COR-L47 (cell line): Measurements from ENCODE around the gene TEX26.
"Not testable (repeated sequence)": the region's sequence is repeated elsewhere in the genome, so short reads cannot be mapped to it uniquely, and the experiment has no call there.

Experiments
- DNase-seq: peaks from one replicate; lab custom pipeline; 2025; lab: John Stamatoyannopoulos, UW

Gene TEX26

DNA sequence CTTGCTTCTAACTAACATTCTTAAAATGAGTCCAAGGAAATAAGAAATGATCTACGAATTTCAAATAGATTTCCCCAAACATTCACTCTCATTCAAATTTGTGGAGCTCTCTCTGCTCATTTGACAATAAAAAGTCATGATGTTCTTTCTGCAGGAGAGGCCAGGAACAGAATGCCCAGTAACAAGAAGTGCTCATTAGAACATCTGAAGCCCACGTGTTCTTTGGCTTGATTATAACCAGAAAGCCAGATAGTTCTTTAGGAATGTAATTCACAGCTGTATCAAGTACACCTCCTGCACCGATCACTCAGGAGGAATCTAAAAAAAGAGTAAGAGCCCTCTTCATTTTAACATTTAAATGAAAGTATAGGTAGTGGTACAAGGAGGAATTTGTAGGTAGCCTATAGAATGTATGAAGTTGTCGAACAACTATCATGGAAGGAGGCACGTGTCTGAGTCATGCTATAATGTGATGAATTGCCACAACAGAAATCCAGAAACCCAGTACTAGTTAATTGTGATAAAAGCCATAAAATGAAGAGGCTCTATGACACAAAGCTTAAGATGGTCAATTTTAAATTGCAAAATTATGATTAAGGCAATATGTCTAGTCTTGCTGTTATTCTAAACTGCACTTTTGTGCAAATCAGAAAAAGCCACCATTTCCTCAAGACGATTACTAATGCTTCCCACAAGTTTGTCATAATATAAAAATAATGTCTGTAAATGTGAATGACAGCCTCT is 13.6 kb upstream of the TEX26 start:
- DNase-seq = no peak

DNA sequence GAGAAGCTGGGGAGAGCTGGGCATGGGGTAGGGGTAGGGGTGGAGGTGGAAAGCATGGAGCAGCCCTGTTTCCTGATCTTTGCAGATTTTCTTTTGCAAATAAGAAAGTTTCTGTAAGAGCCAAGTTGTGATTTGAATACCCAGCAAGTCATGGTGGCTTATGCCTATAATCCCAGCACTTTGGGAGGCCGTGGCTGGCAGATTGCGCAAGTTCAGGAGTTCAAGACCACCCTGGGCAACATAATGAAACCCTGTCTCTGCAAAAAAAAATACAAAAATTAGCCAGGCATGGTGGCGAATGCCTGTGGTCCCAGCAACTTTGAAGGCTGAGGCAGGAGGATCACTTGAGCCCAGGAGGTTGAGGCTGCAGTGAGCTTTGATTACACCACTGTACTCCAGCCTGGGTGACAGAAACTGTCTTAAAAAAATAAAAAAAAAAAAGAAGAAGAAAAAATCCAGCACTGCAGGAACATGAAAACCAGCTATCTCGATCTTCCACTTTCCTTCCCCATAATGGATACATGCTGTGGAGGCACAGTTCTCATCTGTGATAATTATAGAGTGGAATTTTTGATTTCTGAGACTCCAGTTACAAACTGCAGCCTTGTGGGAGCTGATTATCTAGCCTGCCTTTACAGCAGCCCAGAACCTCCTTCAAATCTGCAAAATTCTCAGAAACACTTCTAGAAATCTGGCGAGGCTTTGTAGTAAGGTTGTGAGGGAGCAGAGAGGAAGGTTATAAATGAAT is 12.1 kb upstream of the TEX26 start:
- DNase-seq = no peak

DNA sequence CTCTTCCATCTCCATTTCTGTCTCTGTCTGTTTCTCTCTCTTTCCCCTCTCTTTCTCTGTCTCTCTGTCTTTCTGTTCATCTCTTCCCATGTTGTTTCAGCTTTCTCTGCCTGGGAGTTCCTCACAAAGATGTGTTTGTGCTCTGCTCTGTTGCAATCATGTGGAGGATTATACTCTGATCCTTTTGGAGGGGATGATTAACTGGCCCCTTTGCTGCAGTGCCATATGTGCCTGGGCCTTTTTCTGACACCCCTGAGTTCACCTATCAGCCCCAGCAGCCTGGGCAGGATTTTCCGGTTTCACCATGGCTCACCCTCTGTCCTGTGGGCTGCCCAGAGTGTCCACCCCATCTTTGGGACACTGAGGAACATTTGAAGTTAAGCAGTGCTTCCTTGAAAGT is 9.0 kb upstream of the TEX26 start:
- no peak for DNase-seq

DNA sequence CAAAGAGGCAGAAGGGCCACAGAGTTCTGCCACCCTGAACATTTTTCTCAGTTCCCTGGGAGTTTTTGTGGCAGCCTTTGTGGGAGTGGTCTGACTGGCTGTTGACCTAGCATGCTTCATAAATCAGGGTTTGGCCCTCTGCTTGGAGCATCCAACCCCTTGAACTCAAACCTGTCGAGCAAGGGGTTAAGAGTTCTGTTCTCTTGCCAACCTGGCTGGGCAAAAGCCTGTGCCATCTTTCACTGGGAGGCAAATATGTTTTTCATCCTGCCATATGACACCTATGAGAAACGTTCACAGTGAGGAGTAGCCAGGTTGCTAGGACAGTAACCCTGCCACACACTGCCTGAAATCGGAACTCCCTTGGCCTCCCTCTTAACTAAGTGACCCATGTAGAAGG is 7.7 kb upstream of the TEX26 start:
- DNase-seq = no peak

DNA sequence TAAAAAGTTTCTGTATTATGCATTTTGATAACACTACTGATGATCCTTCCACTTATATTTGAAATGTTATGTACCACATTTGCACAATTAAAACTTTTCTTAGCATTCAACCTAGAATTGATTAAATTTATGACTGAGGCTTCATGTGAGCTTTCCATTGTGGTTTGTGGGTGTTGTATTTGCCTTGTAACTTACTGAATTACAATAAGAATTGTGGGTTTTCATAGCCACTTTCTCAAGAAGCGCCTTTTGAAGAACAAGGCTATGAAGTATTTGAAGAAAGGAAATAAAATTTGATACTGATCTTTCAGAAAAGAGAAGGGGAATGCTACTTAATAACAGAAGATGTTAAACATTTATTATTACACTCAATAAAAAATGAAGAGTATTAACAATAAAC is 7.0 kb upstream of the TEX26 start:
- DNase-seq = no peak

DNA sequence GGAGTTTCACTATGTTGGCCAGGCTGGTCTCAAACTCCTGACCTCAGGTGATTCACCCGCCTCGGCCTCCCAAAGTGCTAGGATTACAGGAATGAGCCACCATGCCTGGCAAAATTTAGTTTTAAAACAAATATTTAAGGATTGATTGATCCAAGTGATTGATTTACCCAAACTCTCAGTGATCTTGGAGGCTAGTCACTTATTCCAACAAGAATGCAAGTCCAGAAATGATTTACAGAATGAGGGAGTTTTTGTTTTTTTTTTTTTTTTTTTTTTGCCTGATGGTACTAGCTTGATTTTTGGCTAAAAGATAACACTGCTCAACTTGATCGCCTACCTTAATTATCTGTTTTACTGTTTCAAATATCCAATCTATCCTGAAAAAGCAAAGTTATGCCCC is 5.7 kb upstream of the TEX26 start:
- DNase-seq = no peak

DNA sequence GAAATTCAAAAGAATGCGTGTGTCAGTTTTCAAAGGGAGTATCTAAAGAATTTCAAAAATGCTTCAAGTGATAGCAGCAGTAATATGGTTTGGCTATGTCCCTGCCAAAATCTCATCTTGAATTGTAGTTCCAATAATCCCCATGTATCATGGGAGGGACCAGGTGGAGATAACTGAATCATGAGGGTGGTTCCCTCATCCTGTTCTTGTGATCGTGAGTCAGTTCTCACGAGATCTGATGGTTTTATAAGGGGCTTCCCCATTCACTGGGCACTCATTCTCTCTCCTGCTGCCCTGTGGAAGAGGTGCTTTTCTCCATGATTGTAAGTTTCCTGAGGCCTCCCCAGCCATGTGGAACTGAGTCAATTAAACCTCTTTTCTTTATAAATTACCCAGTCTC is 5.3 kb upstream of the TEX26 start:
- not testable (repeated sequence) for DNase-seq

DNA sequence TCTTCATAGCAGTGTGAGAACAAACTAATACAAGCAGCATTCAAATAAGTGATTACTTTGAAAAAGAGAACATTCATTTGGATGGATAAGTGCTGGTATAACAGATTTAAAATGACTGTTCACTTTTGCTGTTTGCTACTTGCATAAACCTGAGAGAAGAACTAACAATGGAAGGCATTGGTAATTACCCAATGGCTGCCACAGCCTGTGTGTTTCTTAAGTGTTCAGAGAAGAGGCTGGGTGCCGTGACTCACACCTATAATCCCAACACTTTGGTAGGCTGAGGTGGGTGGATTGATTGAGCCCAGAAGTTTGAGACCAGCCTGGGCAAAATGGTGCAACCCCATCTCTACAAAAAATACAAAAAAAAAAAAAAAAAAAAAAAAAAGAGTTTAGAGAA is 4.9 kb upstream of the TEX26 start:
- DNase-seq = no peak

DNA sequence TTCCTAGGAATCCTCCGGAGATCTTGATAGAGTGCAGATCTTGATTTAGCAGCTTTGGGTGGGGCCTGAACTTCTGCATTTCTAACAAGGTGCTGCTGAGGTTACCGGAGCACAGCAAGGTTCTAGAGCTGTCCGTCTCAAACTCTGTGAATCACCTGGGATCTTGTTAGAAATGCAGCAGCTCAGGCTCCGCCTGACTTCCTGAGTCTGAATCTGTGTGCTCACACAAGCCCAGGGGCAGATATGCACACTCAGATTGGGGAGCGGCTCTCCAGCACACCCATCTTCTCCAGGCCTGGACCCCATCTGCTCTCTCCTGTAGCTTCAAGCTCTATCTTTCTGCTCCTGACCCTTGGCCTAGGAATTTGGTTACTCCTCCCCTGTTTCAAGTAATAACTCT is 3.5 kb upstream of the TEX26 start:
- no peak for DNase-seq

DNA sequence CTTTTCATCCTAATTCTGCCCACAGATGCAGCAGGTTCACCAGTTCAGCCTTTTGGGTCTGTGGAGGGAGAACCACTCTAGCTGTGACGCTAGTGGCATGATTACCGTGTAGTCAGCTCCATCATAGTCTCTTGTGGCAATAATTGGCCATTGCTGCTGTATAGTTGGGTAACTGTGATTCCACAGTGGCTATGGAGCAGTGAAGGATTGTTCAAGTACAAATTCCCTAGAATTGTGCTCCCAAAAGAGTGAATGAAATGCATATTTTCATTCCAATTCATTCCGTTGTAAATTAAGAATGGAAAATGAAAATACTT is 856 bp downstream of the TEX26 start:
- DNase-seq = no peak

DNA sequence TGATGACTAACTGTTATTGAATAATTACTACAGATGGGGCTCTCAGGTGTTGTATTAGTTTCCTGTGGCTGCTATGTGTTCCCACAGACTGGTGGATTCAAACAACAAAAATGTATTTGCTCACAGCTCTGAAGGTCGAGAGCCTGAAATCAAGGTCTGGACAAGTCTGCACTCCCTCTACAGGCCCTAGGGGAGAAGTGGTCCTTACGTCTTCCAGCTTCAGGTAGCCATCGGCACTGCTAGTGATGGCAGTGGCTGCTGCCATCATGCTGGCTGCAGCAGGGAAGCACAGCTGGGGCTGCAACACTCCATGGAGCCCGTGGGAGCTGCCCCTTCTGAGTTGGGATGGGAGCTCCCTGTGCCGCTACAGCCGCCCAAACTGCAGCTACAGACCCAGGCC is 1.9 kb downstream of the TEX26 start:
- no peak for DNase-seq

DNA sequence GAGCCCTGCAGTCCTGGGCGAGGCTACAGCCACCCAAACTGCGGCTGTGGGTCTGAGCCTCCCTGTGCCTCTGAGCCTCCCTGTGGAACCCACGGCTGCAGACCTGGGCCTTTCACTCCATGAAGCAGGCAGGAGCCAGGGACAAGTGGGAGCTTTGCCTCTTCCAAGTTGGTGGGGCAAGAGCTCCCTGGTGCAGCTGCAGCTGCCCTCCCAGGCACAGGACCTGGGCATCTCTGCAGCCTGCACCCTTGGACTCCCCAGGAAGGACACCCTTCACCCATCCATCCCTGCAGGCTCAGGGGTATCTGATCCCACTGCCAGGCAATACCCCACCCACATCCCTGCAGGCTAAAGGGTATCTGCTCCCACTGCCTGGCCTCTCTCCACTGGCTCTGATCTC is 2.3 kb downstream of the TEX26 start:
- no peak for DNase-seq

DNA sequence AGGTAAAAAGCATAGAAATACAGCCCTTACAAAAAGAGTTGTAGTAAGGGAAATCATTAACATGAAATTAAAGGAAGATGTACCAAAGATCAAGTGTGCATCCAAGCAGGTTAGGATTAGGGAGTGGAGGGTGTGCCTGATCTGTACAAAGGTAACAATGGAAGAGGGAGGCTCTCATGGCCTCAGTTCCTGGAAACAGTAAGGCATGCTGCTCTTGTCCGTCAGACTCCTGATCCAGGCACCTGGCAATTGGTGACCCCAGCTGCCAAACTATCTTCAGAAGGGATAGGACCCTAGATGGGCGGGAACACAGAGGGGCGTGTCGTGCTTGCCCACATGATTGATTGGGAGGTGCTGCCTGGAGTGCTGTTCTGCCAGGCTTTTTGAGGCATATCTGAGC is 4.5 kb downstream of the TEX26 start:
- DNase-seq = no peak

DNA sequence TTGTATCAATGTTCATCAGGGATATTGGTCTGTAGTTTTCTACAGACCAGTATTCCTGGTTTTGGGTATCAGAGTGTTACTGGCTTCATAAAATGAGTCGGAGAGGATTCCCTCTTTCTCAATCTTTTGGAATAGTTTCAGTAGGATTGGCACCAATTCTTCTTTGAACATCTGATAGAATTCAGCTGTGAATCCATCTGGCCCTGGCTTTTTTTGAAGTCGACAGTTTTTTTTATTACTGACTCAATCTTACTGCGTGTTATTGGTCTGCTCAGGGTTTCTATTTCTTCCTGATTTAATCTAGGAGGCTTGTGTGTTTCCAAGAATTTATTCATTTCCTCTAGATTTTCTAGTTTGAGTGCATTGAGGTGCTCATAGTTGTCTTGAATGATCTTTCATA is 11.4 kb downstream of the TEX26 start:
- no peak for DNase-seq

DNA sequence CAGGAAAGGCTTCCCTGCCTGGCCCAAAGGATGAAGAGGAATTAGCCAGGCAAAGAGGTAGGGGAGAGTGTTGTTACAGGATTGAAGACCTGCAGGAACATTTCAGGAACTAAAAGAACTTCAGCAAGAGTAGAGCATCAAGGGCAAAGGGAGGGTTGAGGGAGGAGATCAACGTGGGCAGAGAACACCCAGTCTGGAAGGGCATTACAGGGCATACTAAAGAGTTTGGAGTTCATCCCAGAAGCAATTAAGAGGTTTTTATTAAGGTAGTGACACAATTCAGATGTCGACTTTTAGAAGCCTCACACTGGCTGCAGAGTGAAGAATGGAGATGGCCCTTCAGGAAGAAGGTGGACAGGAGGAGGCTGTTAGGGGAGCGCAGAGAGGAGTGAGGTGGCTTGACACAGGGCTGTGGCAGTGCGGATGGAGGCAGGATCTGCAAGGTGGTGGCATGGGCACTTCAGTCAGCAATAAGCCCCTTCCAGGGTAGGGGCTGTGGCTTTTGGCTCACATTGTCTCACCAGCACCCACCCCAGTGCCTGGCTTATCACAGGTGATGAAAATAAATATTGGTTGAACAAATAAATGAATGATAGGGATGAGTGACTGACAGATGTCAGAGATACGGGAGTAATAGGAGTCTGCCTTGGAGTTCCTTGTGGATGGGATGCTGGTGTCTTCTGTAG is 24.9 kb downstream of the TEX26 start:
- no peak for DNase-seq

DNA sequence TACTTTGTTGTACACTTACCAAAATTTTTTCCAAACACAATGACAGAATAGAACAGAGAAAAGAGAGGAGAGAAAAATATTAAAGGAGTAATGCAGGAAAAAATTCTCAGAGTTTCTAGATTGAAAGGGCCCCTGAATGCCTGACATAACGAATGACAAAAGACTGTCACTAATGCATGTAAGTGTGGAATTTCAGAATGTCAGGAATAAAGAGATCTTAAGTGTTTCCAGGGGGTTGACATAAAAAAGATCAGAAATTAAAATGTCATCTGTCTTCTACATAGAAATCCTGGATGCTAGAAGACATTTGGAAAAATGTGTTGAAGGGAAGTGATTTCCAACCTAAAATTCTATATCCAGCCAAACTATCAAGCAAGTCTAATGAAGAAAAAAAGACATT is 27.2 kb downstream of the TEX26 start:
- DNase-seq = no peak

DNA sequence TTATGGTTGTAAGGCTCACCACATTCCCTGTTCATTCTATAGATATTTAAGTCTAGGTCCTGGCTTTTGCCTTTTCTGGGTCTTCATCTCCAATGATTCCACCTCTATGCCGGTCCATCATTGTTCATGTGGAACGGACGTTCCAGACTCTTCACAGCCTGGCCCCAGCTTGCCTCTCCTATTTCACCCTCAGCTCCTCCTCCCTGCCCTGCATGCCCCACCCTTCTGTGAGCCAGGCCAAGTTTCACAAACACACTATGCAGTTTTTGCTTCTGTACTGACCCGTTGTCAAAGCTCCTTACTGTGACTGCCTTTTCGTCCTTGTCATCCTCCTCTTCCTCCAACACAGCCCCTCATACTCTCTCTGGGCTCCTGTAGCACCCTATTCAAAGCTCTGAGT is 31.3 kb downstream of the TEX26 start:
- no peak for DNase-seq

DNA sequence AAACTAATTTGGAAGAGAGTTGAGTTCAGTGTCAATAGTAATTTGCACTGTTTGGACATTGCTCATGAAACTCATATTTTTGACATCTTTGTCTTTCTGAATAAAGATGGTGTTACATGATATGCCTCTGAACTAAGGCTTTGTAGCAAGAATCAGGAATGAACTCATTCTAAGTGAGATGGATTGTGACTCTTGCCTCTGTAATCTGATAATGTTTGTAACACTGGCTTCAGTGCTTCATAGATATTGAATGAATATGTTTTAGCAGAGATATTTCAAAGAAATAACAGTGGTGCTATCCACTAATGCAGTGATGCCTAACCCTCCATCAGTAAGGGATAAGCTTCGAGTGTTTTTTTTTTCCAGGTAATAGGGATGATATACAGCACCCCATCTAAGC is 32.9 kb downstream of the TEX26 start:
- no peak for DNase-seq

DNA sequence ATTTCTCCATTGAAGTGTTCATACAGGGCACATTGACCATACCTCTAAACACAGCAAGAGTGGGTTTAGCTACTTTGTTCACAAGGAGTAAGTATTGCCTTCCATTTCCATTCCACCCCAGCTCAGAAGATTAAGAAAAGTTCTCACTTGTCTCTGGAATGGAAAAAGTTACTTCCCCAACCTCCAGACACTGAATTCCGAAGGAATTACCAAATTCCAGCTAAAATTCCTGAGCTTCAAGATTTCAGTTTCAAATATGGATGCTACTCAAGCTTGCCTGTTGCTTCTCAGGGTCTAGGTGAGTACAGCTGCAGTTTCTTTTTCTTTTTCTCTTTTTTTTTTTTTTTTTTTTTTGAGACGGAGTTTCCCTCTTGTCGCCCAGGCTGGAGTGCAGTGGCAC is 33.6 kb downstream of the TEX26 start:
- no peak for DNase-seq

DNA sequence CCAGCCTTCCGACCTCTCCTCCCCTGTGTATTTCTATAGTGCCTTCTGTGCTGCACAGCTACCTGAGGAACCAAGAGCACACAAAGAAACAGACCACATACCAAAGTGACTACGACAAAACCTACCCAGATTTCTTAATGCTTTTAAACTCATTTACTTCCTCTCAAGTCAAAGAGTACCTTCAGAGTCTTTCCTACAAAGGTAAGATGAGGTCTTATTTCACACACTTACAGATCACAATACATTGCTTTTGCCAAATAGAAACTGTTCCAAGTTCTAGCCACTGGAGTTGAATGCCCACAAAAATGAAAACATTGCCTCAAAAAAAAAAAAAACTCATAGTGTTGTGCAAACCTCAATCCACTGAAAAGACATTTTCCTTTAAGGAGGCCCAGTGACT is 36.4 kb downstream of the TEX26 start:
- DNase-seq = no peak

DNA sequence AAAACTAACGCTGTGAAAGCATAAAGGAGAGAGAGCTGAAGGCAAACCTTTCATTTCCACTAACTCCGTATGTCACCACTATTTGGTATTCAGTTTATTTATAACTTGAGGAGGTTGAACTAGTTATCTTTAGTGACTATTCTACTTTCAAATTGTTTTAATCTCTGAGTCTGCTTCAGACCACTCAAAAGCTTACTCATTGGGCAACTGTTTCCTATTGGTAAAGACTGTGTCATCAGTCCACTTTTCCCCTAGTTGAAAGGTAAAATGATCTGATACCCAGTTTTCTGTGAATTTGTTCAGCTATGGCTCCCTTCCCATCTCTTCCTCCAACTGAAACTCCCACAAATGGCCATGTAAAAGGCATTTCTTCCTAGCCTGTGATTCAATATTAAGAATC is 39.1 kb downstream of the TEX26 start:
- DNase-seq = no peak

DNA sequence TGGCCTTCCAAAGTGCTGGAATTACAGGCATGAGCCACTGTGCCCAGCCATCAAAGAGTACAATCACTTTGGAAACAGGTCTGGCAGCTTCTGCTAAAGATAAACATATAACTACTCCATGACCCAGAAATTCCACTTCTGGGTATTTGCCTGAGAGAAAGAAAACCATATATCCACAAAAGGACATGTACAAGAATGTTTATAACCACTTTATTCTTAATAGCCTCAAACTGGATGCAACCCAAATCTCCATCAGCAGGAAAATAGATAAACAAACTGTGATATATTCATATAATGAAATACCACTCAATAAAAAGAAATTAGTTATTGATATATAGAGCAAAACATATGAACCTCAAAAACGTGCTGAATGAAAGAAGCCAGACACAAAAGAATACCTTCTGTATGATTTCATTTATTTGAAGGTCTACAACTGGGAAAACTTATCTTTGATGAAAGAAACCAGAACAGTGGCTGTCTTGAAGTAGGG is 40.5 kb downstream of the TEX26 start:
- DNase-seq = no peak

DNA sequence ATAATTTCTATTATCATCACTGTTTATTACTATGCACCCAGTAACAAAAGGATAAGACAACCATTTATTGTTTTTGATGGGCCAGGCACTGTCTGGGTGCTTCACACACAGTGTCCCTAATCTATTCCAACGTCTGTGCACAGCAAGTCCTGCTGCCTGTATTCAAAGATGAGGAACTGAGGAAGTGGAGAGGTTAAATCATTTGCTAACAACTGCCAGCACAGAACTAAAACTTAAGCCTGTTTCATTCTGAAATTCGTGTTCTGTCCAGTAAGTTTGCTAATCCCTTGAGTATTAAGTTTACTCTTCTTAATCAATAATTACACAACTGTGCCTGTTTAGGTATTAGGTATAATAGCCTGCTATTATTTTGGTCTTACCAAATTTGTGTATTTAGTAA is 41.9 kb downstream of the TEX26 start:
- DNase-seq = no peak
